D721Med (cell line): ENCODE data around the gene OTULINL.

Experiments used
- DNase-seq: peaks from one replicate; pipeline ENCODE4 v3.0.0; 2011; ENCODE audit warnings: low spot score; ENCODE audit not compliant: insufficient read length
- FAIRE-seq: peaks from 2 replicates; lab custom pipeline; 2011; peaks lifted over from hg19 to GRCh38; lab: Jason Lieb, UNC
- TF ChIP-seq, protein P1 (sequence below): IDR thresholded peaks from 2 replicates; pipeline ENCODE4 v1.5.1; 2012; ENCODE audit warnings: mild to moderate bottlenecking, control low read depth; ENCODE audit not compliant: insufficient read depth; ENCODE audit errors: missing control alignments

Gene OTULINL

DNA sequence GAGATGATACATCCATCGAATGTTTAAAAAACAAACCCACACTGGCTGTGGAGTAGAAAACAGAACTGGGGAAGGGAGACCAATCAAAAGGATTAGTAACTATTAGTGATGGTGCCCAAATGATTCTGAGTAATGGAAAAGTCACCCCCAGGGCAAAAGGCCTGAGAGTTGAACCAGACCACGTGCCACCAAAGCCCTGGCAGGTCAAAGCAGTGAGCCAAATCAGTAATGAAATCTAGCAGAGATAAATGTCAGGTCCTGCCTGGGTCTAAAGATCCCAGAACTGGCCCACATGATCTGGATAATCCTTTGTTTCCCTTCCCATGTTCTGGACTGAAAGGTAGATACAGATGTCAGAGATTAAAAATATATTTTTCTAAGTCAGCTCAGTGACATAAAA lies 9.4 kb downstream of the OTULINL start:
- TF ChIP-seq, protein P1, sequence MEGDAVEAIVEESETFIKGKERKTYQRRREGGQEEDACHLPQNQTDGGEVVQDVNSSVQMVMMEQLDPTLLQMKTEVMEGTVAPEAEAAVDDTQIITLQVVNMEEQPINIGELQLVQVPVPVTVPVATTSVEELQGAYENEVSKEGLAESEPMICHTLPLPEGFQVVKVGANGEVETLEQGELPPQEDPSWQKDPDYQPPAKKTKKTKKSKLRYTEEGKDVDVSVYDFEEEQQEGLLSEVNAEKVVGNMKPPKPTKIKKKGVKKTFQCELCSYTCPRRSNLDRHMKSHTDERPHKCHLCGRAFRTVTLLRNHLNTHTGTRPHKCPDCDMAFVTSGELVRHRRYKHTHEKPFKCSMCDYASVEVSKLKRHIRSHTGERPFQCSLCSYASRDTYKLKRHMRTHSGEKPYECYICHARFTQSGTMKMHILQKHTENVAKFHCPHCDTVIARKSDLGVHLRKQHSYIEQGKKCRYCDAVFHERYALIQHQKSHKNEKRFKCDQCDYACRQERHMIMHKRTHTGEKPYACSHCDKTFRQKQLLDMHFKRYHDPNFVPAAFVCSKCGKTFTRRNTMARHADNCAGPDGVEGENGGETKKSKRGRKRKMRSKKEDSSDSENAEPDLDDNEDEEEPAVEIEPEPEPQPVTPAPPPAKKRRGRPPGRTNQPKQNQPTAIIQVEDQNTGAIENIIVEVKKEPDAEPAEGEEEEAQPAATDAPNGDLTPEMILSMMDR: no peak
- DNase-seq (no peak), FAIRE-seq (no peak)

DNA sequence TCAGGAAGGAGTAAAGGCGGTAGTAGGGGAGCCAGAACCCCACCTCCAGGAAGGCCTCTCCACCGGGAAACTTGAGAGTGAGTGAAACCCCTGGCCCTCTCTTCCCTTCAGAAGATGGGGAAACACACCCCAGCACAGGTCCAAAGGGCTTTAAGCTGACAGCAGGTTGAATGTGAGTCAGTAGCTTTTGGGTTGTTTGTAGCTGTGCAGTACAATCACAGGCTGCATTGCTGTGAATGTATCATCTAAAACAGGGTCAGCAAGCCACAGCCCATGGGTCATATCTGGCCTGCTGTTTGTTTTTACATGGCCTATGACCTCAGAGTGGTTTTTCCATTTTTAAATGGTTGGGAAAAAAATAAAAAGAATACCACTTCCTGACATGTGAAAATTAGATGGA lies 10.0 kb downstream of the OTULINL start:
- TF ChIP-seq, protein P1: no peak
- DNase-seq (no peak), FAIRE-seq (no peak)

DNA sequence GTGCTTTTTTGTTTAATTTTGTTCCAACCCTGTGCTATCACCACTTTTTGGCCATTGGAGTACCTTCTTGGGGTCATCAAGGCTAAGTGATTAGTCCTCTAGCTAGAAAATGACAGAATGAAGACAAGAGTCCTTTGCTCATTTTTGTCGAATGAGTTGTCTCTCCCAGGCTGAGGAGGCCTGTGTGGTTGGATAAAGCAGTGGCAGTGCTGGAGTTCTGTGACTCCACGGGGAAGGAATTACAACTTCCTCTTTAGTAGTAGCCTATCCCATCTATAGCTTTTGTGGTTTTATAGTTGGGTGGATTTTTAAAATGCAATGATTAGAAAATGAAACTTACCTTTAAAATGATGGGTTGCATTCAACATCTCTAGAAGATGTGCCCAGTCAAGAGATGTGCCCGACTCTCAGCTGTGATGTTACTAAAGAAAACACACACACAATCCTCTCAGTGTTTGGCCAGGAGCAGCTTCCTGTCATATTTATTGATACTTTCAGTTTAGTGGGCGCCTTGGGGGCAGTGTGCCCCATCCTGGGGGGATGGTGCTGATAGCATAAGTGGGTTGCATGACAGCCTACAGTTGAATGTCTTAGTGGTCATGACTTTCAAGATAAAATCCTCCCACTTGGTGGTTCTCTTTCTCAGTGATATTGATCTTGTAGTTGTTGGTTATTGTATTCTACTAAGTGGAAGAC lies 11.9 kb downstream of the OTULINL start:
- TF ChIP-seq, protein P1: no peak
- no peak for FAIRE-seq
- DNase-seq: no peak

DNA sequence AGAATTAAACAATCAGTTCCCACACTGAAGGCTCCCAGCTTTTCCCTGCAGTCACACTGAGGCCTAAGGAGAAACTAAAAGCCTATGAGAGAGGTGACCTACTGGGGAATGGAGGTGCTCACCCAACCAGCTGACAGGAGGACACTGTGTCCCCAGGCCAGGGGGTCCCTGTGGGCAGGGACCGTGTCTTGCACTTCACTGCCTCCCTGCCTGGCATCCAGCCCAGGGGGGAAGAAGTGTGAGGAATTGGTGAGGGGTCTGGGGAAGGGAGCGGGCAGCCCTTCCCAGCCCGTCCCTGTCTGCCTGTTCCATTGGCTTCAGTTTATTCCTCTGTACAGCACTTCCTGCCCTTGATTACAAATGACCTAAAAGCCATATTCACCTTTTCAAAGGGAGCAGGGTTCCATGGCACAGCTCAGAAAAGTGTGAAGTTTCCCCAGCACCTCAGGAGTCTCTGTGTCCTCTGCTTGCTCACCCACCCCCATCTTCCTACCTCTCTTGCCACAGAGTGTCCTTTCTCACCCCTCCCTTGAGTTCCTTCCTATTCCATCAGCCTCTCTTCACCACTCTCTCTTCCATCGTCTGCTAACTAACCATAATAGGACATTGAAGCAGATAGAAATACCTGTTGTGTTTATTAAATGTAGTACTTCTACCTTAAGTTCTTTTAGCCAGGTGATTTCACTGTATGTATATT lies 12.9 kb downstream of the OTULINL start:
- TF ChIP-seq, protein P1: no peak
- FAIRE-seq (no peak), DNase-seq (no peak)

DNA sequence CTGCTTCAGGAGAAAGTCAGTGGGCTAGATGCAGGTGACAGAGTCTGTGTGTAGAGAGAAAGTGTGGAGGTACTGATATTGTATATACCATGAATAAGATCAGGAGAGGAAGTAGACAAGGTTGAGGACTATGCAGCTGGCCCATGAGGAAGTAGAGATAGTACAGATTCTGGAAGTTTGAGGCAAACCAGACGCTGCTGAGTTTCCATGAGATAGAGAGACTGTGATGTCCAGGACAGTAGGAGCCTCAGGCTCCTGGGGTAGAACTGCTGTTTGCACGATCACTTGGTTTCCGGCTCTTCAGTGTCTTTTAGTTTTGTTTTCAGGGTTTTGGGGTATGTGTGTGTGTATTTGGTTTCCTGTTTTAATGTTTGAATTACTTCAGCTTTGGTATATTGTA lies 13.6 kb downstream of the OTULINL start:
- DNase-seq (no peak), FAIRE-seq (no peak)
- TF ChIP-seq, protein P1: no peak

DNA sequence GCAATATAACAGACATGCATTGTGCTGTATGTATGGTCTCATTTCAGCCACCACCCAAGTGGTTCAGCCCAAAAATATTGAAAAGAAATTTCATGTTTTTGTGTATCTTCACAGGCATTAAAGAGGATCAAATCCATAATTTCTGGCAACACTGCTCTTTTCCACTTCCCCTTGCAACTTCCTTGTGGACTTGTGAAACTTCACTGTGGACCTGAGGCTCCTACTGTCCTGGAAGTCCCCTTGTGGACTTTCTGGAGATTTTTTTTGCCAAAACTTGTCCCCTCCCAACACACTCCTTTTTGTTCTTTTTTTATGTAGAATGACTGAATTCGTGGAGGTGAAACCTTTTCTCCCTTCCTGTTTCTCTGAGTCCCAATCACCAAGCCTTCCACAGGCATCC lies 14.3 kb downstream of the OTULINL start:
- no peak for FAIRE-seq
- TF ChIP-seq, protein P1: no peak
- DNase-seq: no peak

DNA sequence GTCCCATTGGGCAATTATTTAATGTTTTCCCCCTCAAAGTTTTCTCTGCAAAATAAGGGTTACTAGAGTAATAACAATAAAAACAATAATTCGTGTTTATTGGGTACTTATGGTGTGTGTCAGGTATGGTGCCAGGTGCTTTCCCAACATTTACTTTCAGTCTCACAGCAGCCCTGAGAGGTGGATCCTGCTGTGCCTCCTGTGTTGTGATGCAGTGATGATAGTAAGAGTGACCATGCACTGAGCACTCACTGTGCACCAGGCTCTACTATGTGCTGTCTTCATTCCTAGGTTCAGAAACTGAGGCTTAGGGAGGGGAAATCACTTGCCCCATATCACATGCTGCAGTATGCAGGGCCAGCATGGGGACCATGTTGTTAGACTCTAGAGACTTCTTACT lies 15.5 kb downstream of the OTULINL start:
- DNase-seq (no peak), FAIRE-seq (no peak)
- TF ChIP-seq, protein P1: no peak
